ENCODE results near the gene RBMS2.

DNA sequence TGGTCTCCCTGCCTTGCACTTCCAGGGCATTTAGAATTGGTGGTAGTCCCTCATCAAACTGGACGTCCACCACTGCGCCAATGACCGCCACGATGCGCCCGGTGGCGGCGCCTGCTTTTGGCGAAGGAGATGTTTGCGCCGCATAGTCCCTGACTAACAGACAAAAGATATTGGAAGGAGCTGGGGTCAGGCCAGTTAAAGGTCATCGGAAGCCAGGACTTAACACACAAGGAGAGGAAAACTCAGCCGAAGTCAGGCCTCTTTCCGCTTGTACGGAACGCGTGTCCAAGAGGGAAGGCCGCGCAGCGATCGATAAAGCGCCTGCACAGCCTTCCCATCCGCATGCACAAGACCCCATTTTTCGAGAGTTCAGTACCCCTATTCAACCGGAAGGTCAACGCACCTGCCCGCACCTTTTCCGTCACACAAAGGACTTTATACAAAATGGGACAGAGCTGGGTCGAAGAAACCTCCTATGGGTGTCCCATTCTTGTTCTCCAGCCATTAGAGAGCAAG is 123.6 kb downstream of the RBMS2 start:
- TF ChIP-seq, protein P1, sequence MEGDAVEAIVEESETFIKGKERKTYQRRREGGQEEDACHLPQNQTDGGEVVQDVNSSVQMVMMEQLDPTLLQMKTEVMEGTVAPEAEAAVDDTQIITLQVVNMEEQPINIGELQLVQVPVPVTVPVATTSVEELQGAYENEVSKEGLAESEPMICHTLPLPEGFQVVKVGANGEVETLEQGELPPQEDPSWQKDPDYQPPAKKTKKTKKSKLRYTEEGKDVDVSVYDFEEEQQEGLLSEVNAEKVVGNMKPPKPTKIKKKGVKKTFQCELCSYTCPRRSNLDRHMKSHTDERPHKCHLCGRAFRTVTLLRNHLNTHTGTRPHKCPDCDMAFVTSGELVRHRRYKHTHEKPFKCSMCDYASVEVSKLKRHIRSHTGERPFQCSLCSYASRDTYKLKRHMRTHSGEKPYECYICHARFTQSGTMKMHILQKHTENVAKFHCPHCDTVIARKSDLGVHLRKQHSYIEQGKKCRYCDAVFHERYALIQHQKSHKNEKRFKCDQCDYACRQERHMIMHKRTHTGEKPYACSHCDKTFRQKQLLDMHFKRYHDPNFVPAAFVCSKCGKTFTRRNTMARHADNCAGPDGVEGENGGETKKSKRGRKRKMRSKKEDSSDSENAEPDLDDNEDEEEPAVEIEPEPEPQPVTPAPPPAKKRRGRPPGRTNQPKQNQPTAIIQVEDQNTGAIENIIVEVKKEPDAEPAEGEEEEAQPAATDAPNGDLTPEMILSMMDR (IDR thresholded peaks at IDR 0.05): no peak
- TF ChIP-seq POLR2AphosphoS5 (IDR thresholded peaks at IDR 0.05) (no peak), EP300 (IDR thresholded peaks at IDR 0.05) (no peak)
